ENCODE measurements around the gene FZD2. TPM values are rescaled to one million over a fixed set of nuclear protein-coding genes. Genes with fewer than 3 reads are reported as not detected.

FZD2 gene
- total RNA-seq, 2 donors from 2014 or later, result 1.9 to 4.0 TPM

GRCh38 chr17:44599298-44600175 is 42.3 kb downstream of the FZD2 start:
- Histone ChIP-seq H3K27me3 (no peaks in the 10 kb centered on the region), H3K4me3 (no peak overlapping the region), H3K27ac (no peak overlapping the region), H3K4me1 (no peaks in the 10 kb centered on the region), H3K9me3 (no peaks in the 10 kb centered on the region), H3K36me3 (no peaks in the 10 kb centered on the region)
- peak; percentile 75 for DNase-seq (ENCODE audit: low spot score)
- TF ChIP-seq CTCF (IDR thresholded peaks at IDR 0.05), result no peak

- Histone ChIP-seq H3K27me3 (no peaks in the 10 kb centered on the region), H3K4me3 (no peak overlapping the region), H3K9me3 (no peaks in the 10 kb centered on the region), H3K4me1 (no peaks in the 10 kb centered on the region), H3K27ac (no peak overlapping the region), H3K36me3 (no peaks in the 10 kb centered on the region)
- no peak for DNase-seq (ENCODE audit: low spot score)
- TF ChIP-seq CTCF (IDR thresholded peaks at IDR 0.05), result no peak
Measured at GRCh38 chr17:44601539-44601938, 44.3 kb downstream of the FZD2 start.

DNA sequence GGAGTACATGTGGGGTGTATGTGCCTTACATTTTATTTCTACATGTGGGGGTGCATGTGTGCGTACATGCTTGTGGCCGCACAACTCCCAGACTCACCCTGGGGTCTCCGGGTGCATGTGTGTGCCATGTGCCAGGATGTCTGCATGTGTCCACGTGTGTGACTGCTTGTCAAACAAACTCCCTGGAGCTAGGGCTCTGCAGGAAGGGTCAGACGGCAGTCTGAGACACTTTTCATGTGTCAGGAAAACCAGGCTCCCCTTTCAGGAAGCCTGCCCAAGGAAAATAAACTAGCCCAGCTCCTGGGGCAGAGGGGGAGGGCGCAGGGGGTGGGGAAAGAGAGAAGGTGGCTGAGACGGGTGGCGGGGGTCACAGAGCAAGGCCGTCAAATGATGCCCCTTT is 44.7 kb downstream of the FZD2 start:
- no peaks in the 10 kb centered on the region for H3K36me3 ChIP-seq
- DNase-seq (ENCODE audit: low spot score), result no peak
- no peaks in the 10 kb centered on the region for H3K27me3 ChIP-seq
- no peak overlapping the region for H3K4me3 ChIP-seq
- no peak overlapping the region for H3K27ac ChIP-seq
- no peaks in the 10 kb centered on the region for H3K4me1 ChIP-seq
- H3K9me3 ChIP-seq, result no peaks in the 10 kb centered on the region
- TF ChIP-seq CTCF (IDR thresholded peaks at IDR 0.05), result no peak

GRCh38 chr17:44602390-44602789 is 45.1 kb downstream of the FZD2 start:
- no peak overlapping the region for H3K4me3 ChIP-seq
- no peaks in the 10 kb centered on the region for H3K36me3 ChIP-seq
- H3K9me3 ChIP-seq, result no peaks in the 10 kb centered on the region
- no peaks in the 10 kb centered on the region for H3K4me1 ChIP-seq
- H3K27me3 ChIP-seq, result no peaks in the 10 kb centered on the region
- H3K27ac ChIP-seq, result no peak overlapping the region
- DNase-seq (ENCODE audit: low spot score), result no peak
- no peak for TF ChIP-seq CTCF (IDR thresholded peaks at IDR 0.05)

GRCh38 chr17:44602970-44603369 is 45.7 kb downstream of the FZD2 start:
- TF ChIP-seq CTCF (IDR thresholded peaks at IDR 0.05), result no peak
- no peaks in the 10 kb centered on the region for H3K4me1 ChIP-seq

More at GRCh38 chr17:44602970-44603369, 45.7 kb downstream of the FZD2 start:
- Histone ChIP-seq H3K4me3 (no peak overlapping the region), H3K9me3 (no peaks in the 10 kb centered on the region), H3K36me3 (no peaks in the 10 kb centered on the region), H3K27ac (no peak overlapping the region), H3K27me3 (no peaks in the 10 kb centered on the region)
- DNase-seq (ENCODE audit: low spot score), result no peak
